GM12878 (cell line): Measurements from ENCODE around the gene NMRK2. TPM values are rescaled to one million over a fixed set of nuclear protein-coding genes. Genes with fewer than 3 reads are reported as not detected.

ENCODE experiments used
- ATAC-seq: fragments of 200-7000 bp; cut with Tn5 transposase; 3 replicates; pipeline ENCODE4 v1.9.1; 2020; ENCODE audit warnings: mild to moderate bottlenecking, moderate library complexity
- BruUV-seq: library from RNA; stranded (reverse); fragments of 400-500 nt; replicated peaks from 2 replicates; lab custom pipeline; 2021; lab: Mats Ljungman, UMichigan
- CTCF ChIA-PET: fragments of 300-600 bp; sonication (Branson Sonifier 250); formaldehyde crosslinking; extraction: SDS; loops from one replicate; lab custom pipeline; 2021; ENCODE audit warnings: inconsistent platforms; lab: Yijun Ruan, JAX
- POLR2A ChIA-PET: fragments of 350-600 bp; formaldehyde crosslinking; extraction: SDS; loops from one replicate; lab custom pipeline; 2021; ENCODE audit warnings: inconsistent platforms; lab: Charles Lee
- RAD21 ChIA-PET: fragments of 300-600 bp; sonication (Branson Sonifier 250); formaldehyde crosslinking; loops from one replicate; lab custom pipeline; 2023; ENCODE audit warnings: antibody characterized with exemption; ENCODE audit not compliant: unreplicated experiment; lab: Charles Lee
- SMC1A ChIA-PET: fragments of 300-600 bp; sonication (Branson Sonifier 250); formaldehyde crosslinking; loops from one replicate; lab custom pipeline; 2023; ENCODE audit not compliant: unreplicated experiment, uncharacterized antibody; lab: Charles Lee
- DNase-seq: peaks from one replicate; pipeline ENCODE4 v3.0.0-alpha.2; 2011; ENCODE audit warnings: low read depth, low spot score
- FAIRE-seq: peaks from 3 replicates; lab custom pipeline; 2011; peaks lifted over from hg19 to GRCh38; lab: Jason Lieb, UNC
- H2AFZ ChIP-seq: 2 replicates; pipeline ENCODE4 v1.6.0; 2011; ENCODE audit warnings: low read depth, low read length, control low read depth; ENCODE audit not compliant: control insufficient read depth
- H3K27ac ChIP-seq: 2 replicates; pipeline ENCODE4 v1.5.1; 2011; ENCODE audit warnings: control low read depth; ENCODE audit not compliant: control insufficient read depth, insufficient read depth
- H3K27me3 ChIP-seq, 2 experiments: replicated peaks in 1 of 2; 2 replicates each; pipeline versions ENCODE4 v1.6.0 to v1.6.1; 2011; ENCODE audit warnings: low read length in 1 of 2; ENCODE audit not compliant: control insufficient read depth in 2 of 2, insufficient read depth in 2 of 2
- H3K36me3 ChIP-seq, 2 experiments: 2 replicates each; pipeline ENCODE4 v1.5.1; 2011; ENCODE audit warnings: low read length in 1 of 2; ENCODE audit not compliant: control insufficient read depth in 2 of 2, insufficient read depth in 2 of 2
- H3K4me1 ChIP-seq: 2 replicates; pipeline ENCODE4 v1.6.1; 2011; ENCODE audit warnings: mild to moderate bottlenecking, low read length, moderate library complexity, mixed read lengths; ENCODE audit not compliant: control insufficient read depth, insufficient read depth
- H3K4me2 ChIP-seq: 2 replicates; pipeline ENCODE4 v1.6.0; 2011; ENCODE audit warnings: control low read depth; ENCODE audit not compliant: control insufficient read depth, insufficient read depth
- H3K4me3 ChIP-seq: fragments of 200-600 bp; sonication (generic); 2 replicates; pipeline ENCODE4 v1.5.1; 2016
- H3K79me2 ChIP-seq: 2 replicates; pipeline ENCODE4 v1.6.0; 2011; ENCODE audit warnings: low read length; ENCODE audit not compliant: control insufficient read depth, insufficient read depth
- H3K9ac ChIP-seq: 2 replicates; pipeline ENCODE4 v1.8.0; 2011; ENCODE audit warnings: low read length, control low read depth, mixed read lengths; ENCODE audit not compliant: control insufficient read depth, insufficient read depth
- H3K9me3 ChIP-seq: replicated peaks from 3 replicates; pipeline ENCODE4 v1.5.1; 2011; ENCODE audit warnings: mild to moderate bottlenecking, low read length; ENCODE audit not compliant: control insufficient read depth, insufficient read depth
- H4K20me1 ChIP-seq: 2 replicates; pipeline ENCODE4 v1.6.0; 2011; ENCODE audit not compliant: control insufficient read depth, insufficient read depth
- BACH1 ChIP-seq: fragments of 450-650 bp; IDR thresholded peaks from 2 replicates; pipeline ENCODE4 v1.6.1; 2017; ENCODE audit warnings: mild to moderate bottlenecking, borderline replicate concordance
- EGR1 ChIP-seq, 2 experiments: IDR thresholded peaks; 1 replicate in 1 of 2; 2 replicates in 1 of 2; pipeline ENCODE4 v1.6.1; 2011 to 2012; ENCODE audit warnings: low read depth in 2 of 2, low read length in 2 of 2, borderline replicate concordance in 1 of 2, mild to moderate bottlenecking in 1 of 2, moderate library complexity in 1 of 2
- GATAD2B ChIP-seq: fragments of 450-650 bp; conservative IDR thresholded peaks from 2 replicates; pipeline ENCODE4 v1.6.1; 2017; ENCODE audit warnings: low read depth, mild to moderate bottlenecking, moderate library complexity
- HCFC1 ChIP-seq: fragments of 150-350 bp; IDR thresholded peaks from 2 replicates; pipeline ENCODE4 v1.6.1; 2014; ENCODE audit warnings: low read length
- HDAC2 ChIP-seq: fragments of 200-600 bp; sonication (generic); IDR thresholded peaks from 2 replicates; pipeline ENCODE4 v1.6.1; 2017
- HDAC6 ChIP-seq: fragments of 200-600 bp; sonication (generic); IDR thresholded peaks from one replicate; pipeline ENCODE4 v1.8.0; 2017; ENCODE audit warnings: antibody characterized with exemption; ENCODE audit not compliant: unreplicated experiment
- KAT2A ChIP-seq: conservative IDR thresholded peaks from 2 replicates; pipeline ENCODE4 v1.6.1; 2011; ENCODE audit warnings: low read depth, low read length; ENCODE audit not compliant: control insufficient read depth
- MTA2 ChIP-seq: fragments of 450-650 bp; IDR thresholded peaks from 2 replicates; pipeline ENCODE4 v1.6.1; 2016; ENCODE audit warnings: low read depth, mild to moderate bottlenecking, moderate library complexity
- NFIC ChIP-seq: IDR thresholded peaks from 2 replicates; pipeline ENCODE4 v1.6.1; 2012; ENCODE audit warnings: low read depth, mild to moderate bottlenecking, inconsistent platforms, low read length, moderate library complexity
- RAD51 ChIP-seq: fragments of 450-650 bp; IDR thresholded peaks from 2 replicates; pipeline ENCODE4 v1.6.1; 2016; ENCODE audit warnings: moderate library complexity, mild to moderate bottlenecking, inconsistent platforms
- SMC3 ChIP-seq: IDR thresholded peaks from 2 replicates; pipeline ENCODE4 v1.6.1; 2011; ENCODE audit warnings: low read length, improper control_type of control experiment, borderline replicate concordance
- TCF12 ChIP-seq: IDR thresholded peaks from 2 replicates; pipeline ENCODE4 v1.6.1; 2011; ENCODE audit warnings: low read depth, mild to moderate bottlenecking, low read length
- YBX1 ChIP-seq: fragments of 450-650 bp; IDR thresholded peaks from 2 replicates; pipeline ENCODE4 v1.6.1; 2016; ENCODE audit warnings: antibody characterized with exemption
- YY1 ChIP-seq: IDR thresholded peaks from 2 replicates; pipeline ENCODE4 v1.6.1; 2011; ENCODE audit warnings: low read depth, mild to moderate bottlenecking, low read length
- WGBS: methylation state at CpG from one replicate; pipeline ENCODE4 v1.1.6; 2016; ENCODE audit warnings: low lambda C conversion rate; ENCODE audit not compliant: insufficient replicate concordance, insufficient coverage; ENCODE audit errors: missing lambda C conversion rate; 5-methylcytosine and 5-hydroxymethylcytosine counted together
- in situ Hi-C: fragments of 300-500 bp; cut with MboI; formaldehyde crosslinking; loops from 9 replicates; pipeline ENCODE4 v1.14.3; 2018; ENCODE audit warnings: mixed read lengths
- intact Hi-C: fragments of 100-400 bp; cut with micrococcal nuclease; formaldehyde crosslinking; loops from one replicate; pipeline ENCODE4 v1.14.2; 2022; ENCODE audit not compliant: unreplicated experiment
- polyA plus RNA-seq, 11 experiments: library from polyadenylated mRNA; depleted of rRNA in 4 of 11; unstranded in 6 of 11; stranded (reverse) in 5 of 11; fragments of >200 nt; fragmentation: Nextera tagmentation in 4 of 11; fragmentation: Illumina TruSeq in 1 of 11; extraction: Ambion mirVana in 4 of 11; extraction: Trizol in 1 of 11; gene quantifications; 1 replicate in 1 of 11; 2 replicates in 10 of 11; pipeline versions ENCODE4 v1.2.1 to v1.2.3, GENCODE V29; 2011 to 2016; ENCODE audit warnings: inconsistent platforms in 2 of 11, missing spikeins in 2 of 11, low read depth in 1 of 11
- total RNA-seq, 4 experiments: library from RNA; depleted of rRNA in 3 of 4; stranded (reverse); fragments of >200 nt in 3 of 4; fragmentation: Illumina TruSeq in 1 of 4; extraction: Trizol in 1 of 4; gene quantifications; 2 replicates each; pipeline versions ENCODE4 v1.2.1 to v1.2.3, GENCODE V29; 2013 to 2021
- TF ChIP-seq, protein P1 (sequence below): IDR thresholded peaks from 2 replicates; pipeline ENCODE4 v1.6.1; 2012; ENCODE audit warnings: low read length, inconsistent platforms

The NMRK2 gene
- total and polyA plus RNA-seq, 10 of the 15 experiments (the other 5 are each of a cell fraction or from before 2014, with no cell fraction given) = 0.14 to 0.15 TPM; not detected in 8

DNA sequence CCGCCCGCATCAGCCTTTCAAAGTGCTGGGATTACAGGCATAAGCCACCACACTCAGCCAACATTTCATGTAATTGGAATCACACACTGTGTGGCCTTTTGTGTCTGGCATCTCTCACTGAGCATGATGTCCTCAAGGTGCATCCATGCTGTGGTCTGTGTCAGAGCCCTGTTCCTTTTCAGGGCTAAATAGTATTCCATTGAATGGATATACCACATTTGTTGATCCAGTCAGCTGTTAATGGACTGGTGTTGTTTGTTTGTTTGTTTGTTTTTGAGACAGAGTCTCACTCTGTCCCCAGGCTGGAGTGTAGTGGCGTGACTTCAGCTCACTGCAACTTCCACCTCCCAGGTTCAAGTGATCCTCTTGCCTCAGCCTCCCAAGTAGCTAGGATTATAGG is 34.4 kb upstream of the NMRK2 start:
- no peaks in the 10 kb centered on the region; a peak in 1 of 4 replicates for H3K27me3 ChIP-seq
- in situ Hi-C loops (no loop called here), intact Hi-C loops (no loop called here)
- H3K4me1 ChIP-seq = no peaks in the 10 kb centered on the region
- no peaks in the 10 kb centered on the region for H3K36me3 ChIP-seq
- no peak for ATAC-seq
- H3K4me2 ChIP-seq = no peak overlapping the region
- ChIA-PET CTCF (no interaction called here), RAD21 (no interaction called here), SMC1A (no interaction called here), POLR2A (interaction anchor here (0.6 kb wide), 1 partner anchor 137 kb away, joined by 5 read pairs; no protein-coding TSS in a partner anchor)
- H3K4me3 ChIP-seq = no peak overlapping the region
- BruUV-seq = no TSS peak
- TF ChIP-seq HDAC6 (no peak), SMC3 (no peak), RAD51 (no peak), HDAC2 (no peak), TCF12 (no peak), YY1 (no peak), EGR1 (IDR thresholded peaks at IDR 0.05; ENCODE audit: borderline replicate concordance in 1 of 2, low read depth in 2 of 2, low read length in 2 of 2) (no peak), GATAD2B (no peak), HCFC1 (no peak), MTA2 (no peak), YBX1 (no peak), BACH1 (no peak), NFIC (no peak), KAT2A (no peak)
- TF ChIP-seq, protein P1, sequence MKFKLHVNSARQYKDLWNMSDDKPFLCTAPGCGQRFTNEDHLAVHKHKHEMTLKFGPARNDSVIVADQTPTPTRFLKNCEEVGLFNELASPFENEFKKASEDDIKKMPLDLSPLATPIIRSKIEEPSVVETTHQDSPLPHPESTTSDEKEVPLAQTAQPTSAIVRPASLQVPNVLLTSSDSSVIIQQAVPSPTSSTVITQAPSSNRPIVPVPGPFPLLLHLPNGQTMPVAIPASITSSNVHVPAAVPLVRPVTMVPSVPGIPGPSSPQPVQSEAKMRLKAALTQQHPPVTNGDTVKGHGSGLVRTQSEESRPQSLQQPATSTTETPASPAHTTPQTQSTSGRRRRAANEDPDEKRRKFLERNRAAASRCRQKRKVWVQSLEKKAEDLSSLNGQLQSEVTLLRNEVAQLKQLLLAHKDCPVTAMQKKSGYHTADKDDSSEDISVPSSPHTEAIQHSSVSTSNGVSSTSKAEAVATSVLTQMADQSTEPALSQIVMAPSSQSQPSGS = no peak
- 79% methylated on average over 3 of the region's 3 CpGs for WGBS
- no peaks in the 10 kb centered on the region; the same call in 2 of the 3 replicates for H3K9me3 ChIP-seq
- H4K20me1 ChIP-seq = no peaks in the 10 kb centered on the region
- no peak for FAIRE-seq
- no peaks in the 10 kb centered on the region for H3K79me2 ChIP-seq
- H2AFZ ChIP-seq = no peak overlapping the region
- DNase-seq = no peak
- no peak overlapping the region for H3K27ac ChIP-seq
- H3K9ac ChIP-seq = no peak overlapping the region
